HG02588 (cell line): ENCODE data around the gene SLC31A2.

ENCODE experiments used
- ATAC-seq: cut with Tn5 transposase; IDR thresholded peaks from one replicate; pipeline ENCODE4 v1.9.1; 2021; ENCODE audit warnings: mild to moderate bottlenecking, moderate library complexity; ENCODE audit not compliant: unreplicated experiment

SLC31A2 gene

DNA sequence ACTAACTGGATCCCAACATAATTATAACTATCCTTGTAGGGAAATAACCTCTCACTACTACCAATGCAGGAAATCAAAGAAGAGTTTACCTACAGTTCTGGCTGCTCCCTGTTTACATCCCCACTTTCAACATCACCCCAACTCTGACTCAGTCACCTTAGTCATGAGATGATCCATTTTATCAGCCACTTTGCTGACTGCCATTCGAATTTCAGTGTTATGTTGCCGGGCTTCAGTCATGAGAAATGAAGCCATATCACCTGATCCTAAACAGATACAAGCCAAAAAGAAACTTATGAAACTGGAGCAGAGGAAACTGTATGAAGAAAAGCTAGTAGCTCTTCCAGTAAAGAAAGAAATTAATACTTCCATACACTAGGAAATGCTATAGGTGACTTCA lies 33.7 kb downstream of the SLC31A2 start:
- ATAC-seq, result no peak

DNA sequence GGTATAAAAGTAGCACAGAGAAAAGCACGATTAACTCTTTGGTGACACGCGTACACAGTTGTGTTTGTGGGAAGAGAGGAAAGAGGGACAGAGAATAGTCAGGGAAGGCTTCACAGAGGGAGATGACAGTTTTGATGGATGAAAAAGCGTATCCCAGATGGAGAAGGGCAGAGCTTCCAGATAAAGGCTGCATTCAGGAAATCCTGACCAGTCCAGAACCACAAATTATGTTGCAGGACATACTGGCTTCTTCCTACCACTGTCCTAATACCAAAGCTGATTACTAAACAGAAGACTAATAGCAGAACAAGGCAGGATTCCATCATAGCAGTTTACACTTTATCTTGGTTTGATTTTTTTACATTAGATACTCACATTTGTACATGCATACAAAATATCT lies 34.5 kb downstream of the SLC31A2 start:
- ATAC-seq, result no peak

DNA sequence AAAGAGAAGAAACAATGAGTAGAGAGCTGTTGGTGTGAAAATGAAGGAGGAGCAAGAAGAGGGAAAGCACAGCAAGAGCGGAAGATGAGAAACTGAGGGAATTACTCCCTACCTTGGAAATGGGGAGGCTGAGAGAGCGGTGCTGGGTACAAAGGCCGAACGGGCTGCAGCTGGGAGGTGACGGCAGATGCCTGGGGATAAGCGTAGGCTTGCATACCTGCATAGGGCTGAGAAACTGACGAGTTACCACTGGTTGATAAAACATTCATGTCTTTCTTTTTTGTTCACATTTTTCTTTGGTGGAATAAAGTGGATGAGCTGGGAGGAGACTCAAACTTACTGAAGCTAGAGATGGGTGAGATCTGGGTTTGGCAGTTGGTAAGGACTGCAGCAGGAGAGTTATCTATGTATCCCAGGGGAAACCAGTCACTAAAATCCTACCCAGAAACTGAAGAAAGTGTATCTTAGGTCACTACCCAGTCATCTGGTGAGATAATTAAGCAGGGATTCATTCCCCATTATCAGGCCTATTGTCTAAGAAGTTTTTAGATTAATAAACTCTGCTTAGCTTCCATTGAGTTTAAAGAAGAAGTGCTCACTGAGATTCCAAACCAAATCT lies 35.4 kb downstream of the SLC31A2 start:
- no peak for ATAC-seq

DNA sequence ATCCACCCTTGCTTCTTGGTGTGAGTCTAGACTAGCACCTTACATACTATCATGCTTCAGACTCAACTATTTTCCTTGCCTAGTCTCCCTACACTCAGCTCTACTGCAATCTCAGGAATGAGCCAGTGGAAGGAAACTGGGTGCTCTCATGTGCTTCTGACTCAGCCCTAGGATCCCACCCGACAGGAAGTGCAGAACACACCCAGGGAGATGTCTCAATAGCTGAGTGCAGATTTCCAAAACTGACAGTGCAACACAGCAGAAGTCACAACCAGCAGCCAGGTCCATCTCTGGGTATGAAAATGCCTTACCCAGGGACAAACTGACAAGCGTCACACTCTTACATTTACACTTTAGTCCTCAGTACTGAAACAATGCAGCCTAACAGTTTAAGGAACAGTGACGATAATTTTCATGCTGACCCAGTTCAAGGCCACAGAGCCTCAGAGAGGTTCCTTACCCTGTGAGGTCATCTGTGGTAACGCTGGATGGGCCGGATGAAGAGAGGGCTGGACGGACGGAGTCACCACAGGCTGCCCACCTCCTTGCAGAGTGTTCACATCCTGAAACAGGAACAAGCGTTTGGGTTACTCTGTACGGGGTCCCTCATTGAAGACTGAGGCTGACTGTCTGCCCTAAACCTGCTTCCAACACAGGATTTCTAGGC lies 37.3 kb downstream of the SLC31A2 start:
- ATAC-seq, result no peak

DNA sequence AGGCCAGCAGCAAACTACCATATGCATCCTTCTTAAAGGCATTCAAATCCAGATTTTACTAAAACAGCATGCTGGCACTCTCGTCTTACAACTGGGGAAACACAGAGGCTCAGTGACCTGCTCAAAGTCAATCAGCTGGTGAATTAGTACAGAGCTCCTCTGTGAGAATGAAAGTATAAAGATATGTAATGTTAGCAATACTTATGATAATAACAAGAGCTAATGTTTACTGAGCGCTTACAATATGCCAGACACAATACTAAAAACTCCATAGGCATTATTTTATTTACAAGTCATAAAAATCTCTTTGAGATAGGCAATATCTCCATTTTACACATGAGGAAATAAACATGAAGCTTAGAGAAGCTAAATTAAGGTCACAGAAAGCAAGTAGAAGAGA lies 41.6 kb downstream of the SLC31A2 start:
- no peak for ATAC-seq

DNA sequence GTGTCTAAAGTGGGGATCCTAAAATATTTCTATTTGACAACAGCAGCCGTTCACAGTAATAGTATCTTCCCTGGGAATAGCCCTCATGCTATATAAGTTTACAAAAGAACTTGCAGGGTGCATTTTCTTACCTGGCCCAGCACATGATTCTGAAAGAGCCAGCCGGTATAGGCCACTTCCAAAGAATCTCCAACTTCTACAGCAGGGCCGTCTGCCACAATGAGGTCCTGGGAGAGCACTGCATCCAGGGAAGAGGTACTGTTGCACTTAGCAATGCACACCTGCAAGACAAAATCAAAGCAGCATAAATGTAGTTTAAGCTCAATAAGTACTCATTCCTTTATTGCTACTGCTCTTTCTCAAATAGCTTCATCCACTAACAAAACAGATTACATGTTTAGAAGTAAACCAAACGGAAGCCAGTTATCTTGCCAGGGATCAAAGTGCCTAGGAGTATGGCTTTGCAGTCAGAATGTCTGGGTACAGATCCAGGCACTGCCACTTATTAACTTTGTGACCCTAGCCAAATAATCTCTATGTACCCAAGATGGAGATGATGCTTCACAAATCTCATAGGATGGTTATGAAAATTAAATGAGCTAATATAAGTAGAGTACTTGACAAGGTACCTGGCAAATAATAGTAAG lies 49.0 kb downstream of the SLC31A2 start:
- ATAC-seq, result no peak

DNA sequence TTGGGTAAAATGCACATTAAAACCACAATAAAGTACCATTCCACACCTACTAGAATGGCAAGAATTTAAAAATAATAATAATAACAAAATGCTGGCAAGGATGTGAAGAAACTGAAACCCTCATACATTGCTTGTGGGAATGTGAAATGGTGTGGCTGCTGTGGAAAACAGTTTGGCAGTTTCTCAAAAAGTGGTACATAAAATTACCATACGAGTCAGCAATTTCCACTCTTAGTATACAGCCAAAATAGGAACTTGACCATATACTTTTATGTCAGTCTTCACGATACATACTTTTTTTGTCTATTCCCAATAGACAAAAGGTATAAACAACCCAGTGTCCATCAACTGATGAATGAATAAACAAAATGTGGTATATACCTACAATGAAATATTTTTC lies 54.6 kb downstream of the SLC31A2 start:
- no peak for ATAC-seq

DNA sequence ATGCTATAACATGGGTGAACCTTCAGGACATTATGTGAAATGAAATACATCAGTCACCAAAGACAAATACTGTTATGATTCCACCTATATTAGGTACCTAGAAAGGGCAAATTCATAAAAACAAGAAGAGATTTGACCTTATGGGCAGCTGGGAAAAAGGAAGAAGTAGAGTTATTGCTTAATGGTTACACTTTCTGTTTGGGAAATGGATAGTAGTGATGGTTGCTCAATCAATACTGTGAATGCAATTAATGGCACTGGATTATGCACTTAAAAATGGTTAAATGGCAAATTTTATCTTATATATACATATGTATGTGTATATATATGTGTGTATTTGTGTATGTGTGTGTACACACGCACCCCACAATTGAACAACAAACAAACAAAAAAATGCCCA lies 55.1 kb downstream of the SLC31A2 start:
- no peak for ATAC-seq

DNA sequence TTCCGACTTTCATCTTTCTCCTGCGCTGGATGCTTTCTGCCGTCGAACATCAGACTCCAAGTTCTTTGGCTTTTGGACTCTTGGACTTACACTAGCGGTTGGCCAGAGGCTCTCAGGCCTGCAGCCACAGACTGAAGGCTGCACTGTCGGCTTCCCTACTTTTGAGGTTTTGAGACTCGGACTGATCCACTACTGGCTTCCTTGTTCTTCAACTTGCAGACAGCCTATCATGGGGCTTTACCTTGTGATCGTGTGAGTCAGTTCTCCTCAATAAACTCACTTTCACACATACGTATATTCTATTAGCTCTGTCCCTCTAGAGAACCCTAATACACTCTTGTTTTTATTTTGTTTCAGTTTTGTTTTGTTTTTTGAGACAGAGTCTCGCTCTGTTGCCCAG lies 60.0 kb downstream of the SLC31A2 start:
- no peak for ATAC-seq
